GM13976 (cell line): ENCODE measurements around the gene SLC6A6.

Experiments
- DNase-seq: peaks from one replicate; pipeline ENCODE4 v3.0.0; 2012; ENCODE audit warnings: low spot score
- in situ Hi-C: fragments of 300-500 bp; cut with MboI; formaldehyde crosslinking; loops from one replicate; pipeline ENCODE4 v1.12.0; 2022; ENCODE audit warnings: low sequenced_read_pairs, mixed read lengths, inconsistent platforms; ENCODE audit not compliant: unreplicated experiment
- TF ChIP-seq, protein P1 (sequence below): IDR thresholded peaks from 2 replicates; pipeline ENCODE4 v1.5.1; 2012; ENCODE audit warnings: borderline replicate concordance, mild to moderate bottlenecking; ENCODE audit not compliant: insufficient read depth; ENCODE audit errors: extremely low read depth, missing control alignments, control extremely low read depth

SLC6A6 gene

DNA sequence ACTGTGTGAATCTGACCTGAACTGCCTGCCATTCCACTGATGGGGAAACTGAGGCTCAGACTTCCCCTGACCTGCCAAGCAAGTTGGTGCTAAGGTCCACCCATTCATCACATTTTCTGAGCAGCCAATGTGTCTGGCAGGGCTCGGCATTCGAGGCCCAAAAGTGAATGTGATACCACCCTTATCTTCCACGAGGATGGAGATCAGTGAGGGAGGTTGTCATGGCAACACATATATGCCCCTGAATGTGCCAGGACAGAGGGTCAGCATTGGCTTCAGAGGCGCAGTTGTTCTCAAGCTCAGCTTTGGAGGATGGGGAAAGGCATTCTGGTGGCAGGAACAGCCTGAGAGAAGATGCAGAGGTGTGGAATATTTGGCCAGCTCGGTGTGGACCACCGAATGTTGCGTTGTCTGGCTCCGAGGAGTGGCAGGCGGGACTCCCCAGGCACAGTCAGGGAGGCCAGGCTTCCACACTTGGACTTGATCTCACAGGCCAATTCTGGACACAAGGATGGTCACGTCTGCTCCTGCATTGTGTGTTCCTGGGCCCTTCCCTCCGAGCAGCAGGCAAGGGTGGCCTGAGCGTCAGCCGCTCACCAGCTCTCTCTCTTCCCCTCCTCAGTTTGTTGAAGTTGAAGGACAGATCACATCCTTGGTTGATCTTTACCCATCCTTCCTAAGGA is 74.3 kb downstream of the SLC6A6 start:
- DNase-seq: no peak
- in situ Hi-C loops: loop anchor here (5.0 kb wide), 1 partner anchor 204 kb away; no protein-coding TSS in a partner anchor
- TF ChIP-seq, protein P1, sequence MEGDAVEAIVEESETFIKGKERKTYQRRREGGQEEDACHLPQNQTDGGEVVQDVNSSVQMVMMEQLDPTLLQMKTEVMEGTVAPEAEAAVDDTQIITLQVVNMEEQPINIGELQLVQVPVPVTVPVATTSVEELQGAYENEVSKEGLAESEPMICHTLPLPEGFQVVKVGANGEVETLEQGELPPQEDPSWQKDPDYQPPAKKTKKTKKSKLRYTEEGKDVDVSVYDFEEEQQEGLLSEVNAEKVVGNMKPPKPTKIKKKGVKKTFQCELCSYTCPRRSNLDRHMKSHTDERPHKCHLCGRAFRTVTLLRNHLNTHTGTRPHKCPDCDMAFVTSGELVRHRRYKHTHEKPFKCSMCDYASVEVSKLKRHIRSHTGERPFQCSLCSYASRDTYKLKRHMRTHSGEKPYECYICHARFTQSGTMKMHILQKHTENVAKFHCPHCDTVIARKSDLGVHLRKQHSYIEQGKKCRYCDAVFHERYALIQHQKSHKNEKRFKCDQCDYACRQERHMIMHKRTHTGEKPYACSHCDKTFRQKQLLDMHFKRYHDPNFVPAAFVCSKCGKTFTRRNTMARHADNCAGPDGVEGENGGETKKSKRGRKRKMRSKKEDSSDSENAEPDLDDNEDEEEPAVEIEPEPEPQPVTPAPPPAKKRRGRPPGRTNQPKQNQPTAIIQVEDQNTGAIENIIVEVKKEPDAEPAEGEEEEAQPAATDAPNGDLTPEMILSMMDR: no peak

DNA sequence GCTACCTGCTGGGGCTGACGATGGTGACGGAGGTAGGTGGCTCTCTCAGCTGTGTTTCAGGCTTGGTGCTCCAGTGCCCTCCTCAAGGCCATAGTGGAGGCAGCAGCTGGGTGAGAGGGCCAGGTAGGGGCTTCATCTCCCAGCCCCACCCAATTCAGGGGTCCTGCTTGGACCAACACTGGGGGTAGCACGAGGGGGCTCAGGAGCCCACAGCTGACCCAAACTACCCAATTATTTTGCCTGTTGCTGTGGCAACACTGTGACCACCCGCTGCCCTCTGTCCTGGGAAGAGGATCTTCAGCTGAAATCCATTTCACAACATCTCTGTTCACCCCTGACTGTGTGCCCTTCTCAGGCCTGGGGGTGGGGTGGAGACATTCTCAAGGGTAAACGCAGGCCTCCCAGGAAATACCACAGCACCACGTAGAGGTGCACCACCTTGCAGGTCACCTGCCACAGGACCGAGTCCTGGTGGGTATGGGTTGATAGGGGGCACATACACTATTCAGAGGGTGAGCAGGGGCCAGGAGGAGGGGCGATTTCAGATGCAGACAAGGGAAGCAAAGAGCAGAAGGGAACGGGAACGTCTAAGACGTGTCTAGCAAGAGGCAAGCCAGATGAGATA is 75.0 kb downstream of the SLC6A6 start:
- DNase-seq: no peak
- in situ Hi-C loops: loop anchor here (5.0 kb wide), 1 partner anchor 205 kb away; no protein-coding TSS in a partner anchor
- TF ChIP-seq, protein P1: no peak

DNA sequence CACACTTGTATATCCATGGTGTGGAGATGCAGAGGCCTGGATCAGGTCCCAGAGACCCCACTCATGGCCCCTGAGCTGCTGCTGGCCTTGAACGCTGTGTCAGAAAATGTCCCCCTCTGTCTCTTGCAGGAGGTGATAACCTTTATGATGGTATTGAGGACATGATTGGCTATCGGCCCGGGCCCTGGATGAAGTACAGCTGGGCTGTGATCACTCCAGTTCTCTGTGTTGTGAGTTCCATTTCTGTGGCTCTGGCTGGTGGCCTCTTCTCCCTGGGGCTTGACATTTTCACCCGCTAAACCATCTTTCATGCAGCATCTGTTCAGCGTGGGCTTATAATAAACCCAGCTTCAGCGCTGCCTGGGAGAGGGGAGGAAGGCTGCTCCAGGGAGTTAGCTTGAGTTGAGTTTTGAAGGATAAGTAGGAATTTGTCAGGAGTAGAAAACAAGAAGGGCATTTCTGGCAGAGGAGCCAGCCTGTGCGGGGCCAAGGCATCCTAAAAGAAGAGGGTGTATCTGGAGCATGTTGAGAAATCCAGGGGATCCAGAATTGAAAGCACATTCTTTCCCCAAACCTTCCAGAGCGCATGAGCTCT is 76.6 kb downstream of the SLC6A6 start:
- in situ Hi-C loops: loop anchor here (5.0 kb wide), 1 partner anchor 207 kb away; no protein-coding TSS in a partner anchor
- no peak for DNase-seq
- TF ChIP-seq, protein P1: no peak

DNA sequence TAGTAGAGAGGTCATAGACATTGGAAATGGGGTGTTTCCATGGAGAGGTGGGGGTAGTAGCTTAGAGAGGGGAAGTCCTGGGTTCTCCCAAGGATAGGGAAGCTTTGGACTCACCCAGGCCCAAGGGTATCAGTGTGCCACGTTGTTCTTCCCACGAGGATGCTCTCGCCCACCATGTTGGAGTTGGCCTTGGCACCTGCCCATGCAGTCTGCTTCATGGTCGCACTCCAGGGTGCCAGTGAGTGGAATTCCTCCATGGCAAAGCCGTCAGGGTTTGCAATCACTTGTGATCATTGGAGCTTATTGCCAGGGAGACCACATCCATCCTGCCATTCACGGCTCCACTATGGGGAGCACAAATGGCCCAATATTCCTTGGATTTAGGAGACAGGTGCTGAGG is 77.2 kb downstream of the SLC6A6 start:
- TF ChIP-seq, protein P1: no peak
- DNase-seq: no peak
- in situ Hi-C loops: loop anchor here (5.0 kb wide), 1 partner anchor 207 kb away; no protein-coding TSS in a partner anchor

DNA sequence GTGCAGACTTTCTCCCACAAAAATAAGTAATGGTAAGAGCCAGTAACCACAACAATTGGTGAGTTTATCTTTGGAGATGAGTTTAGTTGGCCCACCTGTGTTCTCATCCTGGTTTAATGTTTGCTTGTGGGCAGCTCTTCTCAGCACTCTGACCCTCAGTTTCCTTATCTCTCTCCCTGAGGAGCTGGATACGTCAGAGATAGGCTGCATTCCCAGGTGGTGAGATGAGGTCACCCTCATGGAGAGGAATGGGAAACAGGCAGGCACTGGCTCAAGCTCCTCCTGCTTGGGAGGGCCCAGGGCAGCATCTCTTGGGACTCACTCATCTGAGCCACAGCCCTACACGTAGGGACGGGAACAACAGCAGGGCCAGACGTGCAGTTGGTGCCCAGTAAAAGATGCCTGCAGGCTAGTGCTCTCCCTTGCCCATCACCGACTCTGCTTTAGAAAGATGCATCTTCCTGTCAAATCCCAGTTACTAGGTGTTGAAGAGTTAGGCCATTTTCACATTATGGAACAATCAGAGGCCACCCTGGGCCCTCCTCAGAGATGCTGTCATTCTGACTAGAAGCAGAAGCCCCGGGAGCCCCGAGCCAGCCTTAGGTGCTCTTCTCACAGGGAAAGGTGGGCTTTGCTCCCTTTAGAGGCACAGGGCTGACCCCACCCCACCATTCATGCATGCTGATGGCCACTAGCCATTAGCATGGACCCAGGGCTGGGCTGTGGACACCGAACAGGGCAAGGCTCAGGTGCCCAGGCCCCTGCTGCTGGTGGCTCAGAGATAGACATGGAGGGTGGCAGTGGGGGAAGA is 78.0 kb downstream of the SLC6A6 start:
- DNase-seq: no peak
- TF ChIP-seq, protein P1: no peak
- in situ Hi-C loops: no loop called here

DNA sequence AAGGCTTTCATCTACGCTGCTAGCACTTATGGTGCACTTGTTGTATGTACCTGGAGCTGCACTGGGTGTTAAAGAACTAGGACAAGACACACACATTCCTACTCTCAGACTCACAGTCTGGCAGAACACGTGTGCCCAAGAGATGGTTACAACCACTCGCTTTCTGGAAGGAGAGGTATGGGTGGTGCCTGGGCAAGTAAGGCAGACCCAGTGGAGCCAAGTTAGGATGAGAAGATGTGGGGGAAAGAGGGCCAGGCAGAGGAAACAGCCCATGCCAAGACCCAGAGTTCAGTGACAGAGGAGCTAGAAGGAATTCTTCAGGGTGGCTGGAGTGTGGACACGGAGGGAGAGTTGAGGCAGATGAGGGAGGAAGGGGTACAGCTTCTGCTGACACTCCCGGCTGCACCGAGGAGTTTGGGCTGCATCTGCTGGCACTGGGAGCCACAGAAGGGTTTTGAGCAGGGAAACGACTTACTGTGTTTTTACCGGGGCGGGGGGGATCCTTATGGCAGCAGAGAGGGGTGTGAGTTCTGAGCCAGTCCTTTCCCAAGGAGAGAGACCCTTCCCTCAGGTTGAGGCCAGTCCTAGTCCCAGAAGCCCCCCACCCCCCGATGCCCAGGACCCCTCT is 78.7 kb downstream of the SLC6A6 start:
- DNase-seq: no peak
- TF ChIP-seq, protein P1: no peak
- in situ Hi-C loops: no loop called here
